ENCODE measurements around the gene FMN2. TPM values are rescaled to one million over a fixed set of nuclear protein-coding genes. Genes with fewer than 3 reads are reported as not detected.
"Not testable (repeated sequence)": the region's sequence is repeated elsewhere in the genome, so short reads cannot be mapped to it uniquely, and the experiment has no call there.

FMN2 gene
- total and polyA plus RNA-seq, 2 experiments from 2014 or later, result 0.97 TPM; not detected in 1

- H3K9me3 ChIP-seq (ENCODE audit: low read depth), result no peaks in the 10 kb centered on the region
- H3K79me2 ChIP-seq, result no peaks in the 10 kb centered on the region
- no peak overlapping the region for H3K27ac ChIP-seq
- H4K20me1 ChIP-seq (ENCODE audit: insufficient read depth, poor library complexity, severe bottlenecking), result no peaks in the 10 kb centered on the region
- no peak overlapping the region for H2AFZ ChIP-seq
- H3K4me2 ChIP-seq, result no peak overlapping the region
- no peak for DNase-seq (ENCODE audit: low spot score)
- H3K4me3 ChIP-seq, result no peak overlapping the region
- no peaks in the 10 kb centered on the region for H3K9me2 ChIP-seq (replicated peaks; ENCODE audit: insufficient read depth)
- no peaks in the 10 kb centered on the region for H3K27me3 ChIP-seq
- peaks cover under 1% of the 10 kb centered on the region for H3K4me1 ChIP-seq (ENCODE audit: insufficient read depth)
- no peaks in the 10 kb centered on the region for H3K36me3 ChIP-seq (replicated peaks; ENCODE audit: insufficient read depth, low read depth)
- no peak for TF ChIP-seq CTCF (IDR thresholded peaks at IDR 0.05; ENCODE audit: poor library complexity)
- TF ChIP-seq EZH2 (IDR thresholded peaks at IDR 0.05; ENCODE audit: borderline replicate concordance), result no peak
- TF ChIP-seq EZH2phosphoT487 (IDR thresholded peaks at IDR 0.05; ENCODE audit: low read depth, severe bottlenecking, unreplicated experiment), result no peak
Measured at GRCh38 chr1:240409615-240410014, 317.9 kb downstream of the FMN2 start.

GRCh38 chr1:240413732-240414131 is 322.0 kb downstream of the FMN2 start:
- Histone ChIP-seq H3K36me3 (replicated peaks; ENCODE audit: insufficient read depth, low read depth) (no peaks in the 10 kb centered on the region), H3K4me1 (ENCODE audit: insufficient read depth) (no peaks in the 10 kb centered on the region), H3K27ac (no peak overlapping the region), H4K20me1 (ENCODE audit: insufficient read depth, poor library complexity, severe bottlenecking) (no peaks in the 10 kb centered on the region), H3K4me2 (no peak overlapping the region), H3K79me2 (no peaks in the 10 kb centered on the region), H3K9me3 (ENCODE audit: low read depth) (no peaks in the 10 kb centered on the region), H3K9me2 (replicated peaks; ENCODE audit: insufficient read depth) (no peaks in the 10 kb centered on the region), H2AFZ (no peak overlapping the region), H3K4me3 (no peak overlapping the region), H3K27me3 (no peaks in the 10 kb centered on the region)
- 95% methylated on average over 5 of the region's 5 CpGs for WGBS (ENCODE audit: low lambda C conversion rate, missing lambda C conversion rate)
- DNase-seq (ENCODE audit: low spot score), result no peak
- no peak for TF ChIP-seq CTCF (IDR thresholded peaks at IDR 0.05; ENCODE audit: poor library complexity)
- no peak for TF ChIP-seq EZH2phosphoT487 (IDR thresholded peaks at IDR 0.05; ENCODE audit: low read depth, severe bottlenecking, unreplicated experiment)
- TF ChIP-seq EZH2 (IDR thresholded peaks at IDR 0.05; ENCODE audit: borderline replicate concordance), result no peak

- Histone ChIP-seq H3K4me3 (no peak overlapping the region), H3K36me3 (replicated peaks; ENCODE audit: insufficient read depth, low read depth) (no peaks in the 10 kb centered on the region), H2AFZ (no peak overlapping the region), H3K79me2 (no peaks in the 10 kb centered on the region), H3K9me2 (replicated peaks; ENCODE audit: insufficient read depth) (no peaks in the 10 kb centered on the region), H3K27ac (no peak overlapping the region), H4K20me1 (ENCODE audit: insufficient read depth, poor library complexity, severe bottlenecking) (no peaks in the 10 kb centered on the region), H3K9me3 (ENCODE audit: low read depth) (no peaks in the 10 kb centered on the region), H3K27me3 (no peaks in the 10 kb centered on the region), H3K4me2 (no peak overlapping the region), H3K4me1 (ENCODE audit: insufficient read depth) (no peaks in the 10 kb centered on the region)
- TF ChIP-seq EZH2phosphoT487 (IDR thresholded peaks at IDR 0.05; ENCODE audit: low read depth, severe bottlenecking, unreplicated experiment) (no peak), EZH2 (IDR thresholded peaks at IDR 0.05; ENCODE audit: borderline replicate concordance) (no peak), CTCF (IDR thresholded peaks at IDR 0.05; ENCODE audit: poor library complexity) (no peak)
- WGBS (ENCODE audit: low lambda C conversion rate, missing lambda C conversion rate), result 84% methylated on average over 6 of the region's 6 CpGs
- no peak for DNase-seq (ENCODE audit: low spot score)
Measured at GRCh38 chr1:240414237-240414636, 322.6 kb downstream of the FMN2 start.

DNA sequence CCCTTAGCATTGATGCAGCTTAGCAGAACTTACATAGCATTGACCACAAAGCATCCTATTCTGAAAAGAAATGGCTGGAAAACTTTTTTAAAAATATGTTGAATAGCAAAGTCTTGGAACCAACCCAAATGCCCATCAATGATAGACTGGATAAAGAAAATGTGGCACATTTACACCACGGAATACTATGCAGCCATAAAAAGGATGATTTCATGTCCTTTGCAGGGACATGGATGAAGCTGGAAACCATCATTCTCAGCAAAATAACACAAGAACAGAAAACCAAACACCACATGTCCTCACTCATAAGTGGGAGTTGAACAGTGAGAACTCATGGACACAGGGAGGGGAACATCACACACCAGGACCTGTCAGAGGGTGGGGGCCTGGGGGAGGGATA is 323.3 kb downstream of the FMN2 start:
- H3K36me3 ChIP-seq (replicated peaks; ENCODE audit: insufficient read depth, low read depth); H3K9me2 ChIP-seq (replicated peaks; ENCODE audit: insufficient read depth); DNase-seq (ENCODE audit: low spot score); H3K4me1 ChIP-seq (ENCODE audit: insufficient read depth); H4K20me1 ChIP-seq (ENCODE audit: insufficient read depth, poor library complexity, severe bottlenecking); H3K79me2 ChIP-seq; H3K4me2 ChIP-seq; H3K27me3 ChIP-seq; H3K4me3 ChIP-seq; H3K9me3 ChIP-seq (ENCODE audit: low read depth); H3K27ac ChIP-seq; H2AFZ ChIP-seq: not testable (repeated sequence)
- 92% methylated on average over 1 of the region's 1 CpG for WGBS (ENCODE audit: low lambda C conversion rate, missing lambda C conversion rate)
